Activated CD8-positive, alpha-beta T cell treated with anti-CD3 and anti-CD28 coated beads, Interleukin-2, amount 10 ng/mL, durations not matched to agents 7 days and 5 days (primary cell): ENCODE data around the gene MUC12. TPM values are rescaled to one million over a fixed set of nuclear protein-coding genes. Genes with fewer than 3 reads are reported as not detected.
"Not testable (repeated sequence)": the region's sequence is repeated elsewhere in the genome, so short reads cannot be mapped to it uniquely, and the experiment has no call there.

Source experiments
- ATAC-seq: fragments of 150-1000 bp; cut with Tn5 transposase; one replicate; pipeline ENCODE4 v1.10.0; 2021; ENCODE audit warnings: moderate library complexity
- CTCF ChIA-PET: fragments of 350-600 bp; sonication (Branson Sonifier 250); formaldehyde crosslinking; loops from one replicate; lab custom pipeline; 2021; ENCODE audit warnings: antibody characterized with exemption; lab: Charles Lee
- POLR2A ChIA-PET: fragments of 350-600 bp; sonication (Branson Sonifier 250); formaldehyde crosslinking; loops from one replicate; lab custom pipeline; 2021; ENCODE audit warnings: antibody characterized with exemption; lab: Charles Lee
- DNase-seq: peaks from one replicate; pipeline ENCODE4 v3.0.0-alpha.2; 2020
- H3K27ac Mint-ChIP-seq: one replicate; pipeline ENCODE4 v1.8.0; 2021; ENCODE audit warnings: mild to moderate bottlenecking, mixed read lengths
- H3K27me3 Mint-ChIP-seq: one replicate; pipeline ENCODE4 v1.8.0; 2021; ENCODE audit warnings: low read depth, mixed read lengths
- H3K36me3 Mint-ChIP-seq: one replicate; pipeline ENCODE4 v1.8.0; 2021; ENCODE audit warnings: low read depth, mixed read lengths
- H3K4me1 Mint-ChIP-seq: one replicate; pipeline ENCODE4 v1.8.0; 2021; ENCODE audit warnings: low read depth, mixed read lengths
- H3K4me3 Mint-ChIP-seq: one replicate; pipeline ENCODE4 v1.8.0; 2021; ENCODE audit warnings: mild to moderate bottlenecking, mixed read lengths
- H3K9me3 Mint-ChIP-seq: one replicate; pipeline ENCODE4 v1.8.0; 2022; ENCODE audit warnings: mixed read lengths; ENCODE audit not compliant: insufficient read depth
- total RNA-seq, 2 experiments: library from RNA; stranded (reverse); gene quantifications; one replicate each; pipeline ENCODE4 v1.2.3, GENCODE V29; 2021

MUC12 gene
- total RNA-seq, 2 experiments from 2014 or later, result not detected

- H3K4me3 Mint-ChIP-seq, POLR2A ChIA-PET, ATAC-seq, H3K9me3 Mint-ChIP-seq, H3K36me3 Mint-ChIP-seq, H3K27me3 Mint-ChIP-seq, DNase-seq, H3K4me1 Mint-ChIP-seq, CTCF ChIA-PET, H3K27ac Mint-ChIP-seq: not testable (repeated sequence)
Measured at GRCh38 chr7:101002333-101002732, 33.0 kb downstream of the MUC12 start.

- H3K36me3 Mint-ChIP-seq, H3K27me3 Mint-ChIP-seq, H3K27ac Mint-ChIP-seq, H3K9me3 Mint-ChIP-seq, DNase-seq, H3K4me1 Mint-ChIP-seq, POLR2A ChIA-PET, ATAC-seq, CTCF ChIA-PET, H3K4me3 Mint-ChIP-seq: not testable (repeated sequence)
Measured at GRCh38 chr7:101007361-101007760, 38.0 kb downstream of the MUC12 start.

- CTCF ChIA-PET, result no interaction called here
Measured at GRCh38 chr7:101009629-101010028, 40.3 kb downstream of the MUC12 start.

GRCh38 chr7:101012931-101013330 lies 43.6 kb downstream of the MUC12 start:
- CTCF ChIA-PET, result interaction anchor here (1.7 kb wide), 1 partner anchor 46 kb away, joined by 4 read pairs; no protein-coding TSS in a partner anchor
- H3K4me1 Mint-ChIP-seq, result peaks cover 17% of the 10 kb centered on the region
- no peak overlapping the region for H3K27ac Mint-ChIP-seq
- no peak for DNase-seq
- no peak overlapping the region for H3K4me3 Mint-ChIP-seq
- no peaks in the 10 kb centered on the region for H3K27me3 Mint-ChIP-seq
- H3K36me3 Mint-ChIP-seq, result no peaks in the 10 kb centered on the region
- POLR2A ChIA-PET, result no interaction called here
- no peak for ATAC-seq
- H3K9me3 Mint-ChIP-seq, result no peaks in the 10 kb centered on the region

More at GRCh38 chr7:101009629-101010028, 40.3 kb downstream of the MUC12 start:
- Mint-ChIP-seq H3K36me3 (no peaks in the 10 kb centered on the region), H3K4me1 (no peaks in the 10 kb centered on the region), H3K9me3 (no peaks in the 10 kb centered on the region), H3K4me3 (no peak overlapping the region), H3K27ac (no peak overlapping the region), H3K27me3 (no peaks in the 10 kb centered on the region)
- POLR2A ChIA-PET, result no interaction called here
- ATAC-seq, result no peak
- no peak for DNase-seq

- H3K36me3 Mint-ChIP-seq, result no peaks in the 10 kb centered on the region
- peak overlapping the region; percentile 22 for H3K4me3 Mint-ChIP-seq
- POLR2A ChIA-PET, result interaction anchor here (1.0 kb wide), 1 partner anchor 141 kb away, joined by 3 read pairs; the partner anchor contains the start of gene SRRT
- ATAC-seq, result no peak
- no peaks in the 10 kb centered on the region for H3K27me3 Mint-ChIP-seq
- peak overlapping the region; percentile 57 for H3K27ac Mint-ChIP-seq
- CTCF ChIA-PET, result interaction anchor here (0.8 kb wide), 1 partner anchor 62 kb away, joined by 3 read pairs; no protein-coding TSS in a partner anchor
- H3K9me3 Mint-ChIP-seq, result no peaks in the 10 kb centered on the region
- DNase-seq, result no peak
- peaks cover 25% of the 10 kb centered on the region for H3K4me1 Mint-ChIP-seq
Measured at GRCh38 chr7:101015626-101016025, 46.3 kb downstream of the MUC12 start.

- Mint-ChIP-seq H3K9me3 (no peaks in the 10 kb centered on the region), H3K4me1 (peaks cover 25% of the 10 kb centered on the region), H3K36me3 (no peaks in the 10 kb centered on the region), H3K27ac (peak overlapping the region; percentile 91), H3K4me3 (peak overlapping the region; percentile 87), H3K27me3 (no peaks in the 10 kb centered on the region)
- peak; percentile 96 for ATAC-seq
- DNase-seq, result peak; percentile 87
- ChIA-PET CTCF (no interaction called here), POLR2A (interaction anchor here (1.2 to 1.3 kb wide), 3 partner anchors 68 to 142 kb away, joined by 3 to 6 read pairs (median 5); partner anchors contain the start of genes SRRT, TRIM56 and UFSP1)
Measured at GRCh38 chr7:101017064-101017777, 47.9 kb downstream of the MUC12 start.

- Mint-ChIP-seq H3K9me3 (no peaks in the 10 kb centered on the region), H3K36me3 (no peaks in the 10 kb centered on the region), H3K27me3 (no peaks in the 10 kb centered on the region), H3K27ac (peak overlapping the region; percentile 78), H3K4me1 (peaks cover 25% of the 10 kb centered on the region), H3K4me3 (no peak overlapping the region)
- CTCF ChIA-PET, result interaction anchor here (1.0 to 1.1 kb wide), 2 partner anchors 59 to 166 kb away, joined by 3 read pairs; partner anchors contain the start of gene SLC12A9
- DNase-seq (no peak), ATAC-seq (no peak)
- POLR2A ChIA-PET, result interaction anchor here (1.2 to 1.5 kb wide), 2 partner anchors 10 to 143 kb away, joined by 3 to 4 read pairs; partner anchors contain the start of gene SRRT
Measured at GRCh38 chr7:101018271-101019167, 49.2 kb downstream of the MUC12 start.

- no peak for ATAC-seq
- no peak for DNase-seq
- Mint-ChIP-seq H3K4me1 (peaks cover 25% of the 10 kb centered on the region), H3K36me3 (no peaks in the 10 kb centered on the region), H3K27ac (no peak overlapping the region), H3K4me3 (no peak overlapping the region), H3K9me3 (no peaks in the 10 kb centered on the region), H3K27me3 (no peaks in the 10 kb centered on the region)
- ChIA-PET POLR2A (no interaction called here), CTCF (no interaction called here)
Measured at GRCh38 chr7:101020444-101020843, 51.1 kb downstream of the MUC12 start.

- Mint-ChIP-seq H3K27me3 (no peaks in the 10 kb centered on the region), H3K4me3 (no peak overlapping the region), H3K4me1 (peaks cover 16% of the 10 kb centered on the region), H3K9me3 (no peaks in the 10 kb centered on the region), H3K36me3 (no peaks in the 10 kb centered on the region), H3K27ac (no peak overlapping the region)
- CTCF ChIA-PET, result no interaction called here
- POLR2A ChIA-PET, result no interaction called here
- DNase-seq (no peak), ATAC-seq (no peak)
Measured at GRCh38 chr7:101021703-101022102, 52.3 kb downstream of the MUC12 start.

GRCh38 chr7:101023839-101024238 lies 54.5 kb downstream of the MUC12 start:
- no peak for ATAC-seq
- Mint-ChIP-seq H3K27me3 (no peaks in the 10 kb centered on the region), H3K4me1 (peaks cover 3% of the 10 kb centered on the region), H3K4me3 (no peak overlapping the region), H3K27ac (no peak overlapping the region), H3K9me3 (no peaks in the 10 kb centered on the region), H3K36me3 (no peaks in the 10 kb centered on the region)
- DNase-seq, result no peak
- POLR2A ChIA-PET, result no interaction called here
- CTCF ChIA-PET, result no interaction called here

- H3K27me3 Mint-ChIP-seq, result peaks cover 7% of the 10 kb centered on the region
- no peaks in the 10 kb centered on the region for H3K4me1 Mint-ChIP-seq
- H3K9me3 Mint-ChIP-seq, result no peaks in the 10 kb centered on the region
- CTCF ChIA-PET, result no interaction called here
- no peak overlapping the region for H3K4me3 Mint-ChIP-seq
- H3K36me3 Mint-ChIP-seq, result no peaks in the 10 kb centered on the region
- ATAC-seq (no peak), DNase-seq (no peak)
- POLR2A ChIA-PET, result no interaction called here
- no peak overlapping the region for H3K27ac Mint-ChIP-seq
Measured at GRCh38 chr7:101031082-101031481, 61.7 kb downstream of the MUC12 start.

- ChIA-PET CTCF (no interaction called here), POLR2A (no interaction called here)
- no peaks in the 10 kb centered on the region for H3K4me1 Mint-ChIP-seq
- H3K27ac Mint-ChIP-seq, result no peak overlapping the region
- H3K36me3 Mint-ChIP-seq, result no peaks in the 10 kb centered on the region
- no peak for DNase-seq
- no peak for ATAC-seq
- H3K27me3 Mint-ChIP-seq, result peaks cover 3% of the 10 kb centered on the region
- no peaks in the 10 kb centered on the region for H3K9me3 Mint-ChIP-seq
- H3K4me3 Mint-ChIP-seq, result no peak overlapping the region
Measured at GRCh38 chr7:101035941-101036340, 66.6 kb downstream of the MUC12 start.
